Measurements from ENCODE around the gene ASNS.

DNA sequence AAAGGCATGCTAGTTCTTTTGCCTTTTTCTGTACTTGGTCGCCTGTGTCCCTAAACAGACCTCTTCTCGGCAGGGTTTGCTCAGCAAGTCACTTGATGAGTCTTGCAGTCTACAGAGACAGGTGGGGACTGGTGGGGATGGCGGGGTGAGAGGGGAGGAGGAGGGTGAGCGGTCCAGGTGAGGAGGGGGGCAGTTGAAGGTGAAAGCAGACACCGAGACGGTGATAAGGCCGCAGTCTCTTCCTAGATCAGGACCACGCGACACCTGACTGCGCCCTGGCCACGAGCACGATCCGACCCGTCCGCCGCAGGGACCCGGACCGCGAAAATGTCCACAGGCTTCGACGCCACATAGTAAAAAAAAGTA, 566 bp downstream of the ASNS start:
- TF ChIP-seq, protein P1, sequence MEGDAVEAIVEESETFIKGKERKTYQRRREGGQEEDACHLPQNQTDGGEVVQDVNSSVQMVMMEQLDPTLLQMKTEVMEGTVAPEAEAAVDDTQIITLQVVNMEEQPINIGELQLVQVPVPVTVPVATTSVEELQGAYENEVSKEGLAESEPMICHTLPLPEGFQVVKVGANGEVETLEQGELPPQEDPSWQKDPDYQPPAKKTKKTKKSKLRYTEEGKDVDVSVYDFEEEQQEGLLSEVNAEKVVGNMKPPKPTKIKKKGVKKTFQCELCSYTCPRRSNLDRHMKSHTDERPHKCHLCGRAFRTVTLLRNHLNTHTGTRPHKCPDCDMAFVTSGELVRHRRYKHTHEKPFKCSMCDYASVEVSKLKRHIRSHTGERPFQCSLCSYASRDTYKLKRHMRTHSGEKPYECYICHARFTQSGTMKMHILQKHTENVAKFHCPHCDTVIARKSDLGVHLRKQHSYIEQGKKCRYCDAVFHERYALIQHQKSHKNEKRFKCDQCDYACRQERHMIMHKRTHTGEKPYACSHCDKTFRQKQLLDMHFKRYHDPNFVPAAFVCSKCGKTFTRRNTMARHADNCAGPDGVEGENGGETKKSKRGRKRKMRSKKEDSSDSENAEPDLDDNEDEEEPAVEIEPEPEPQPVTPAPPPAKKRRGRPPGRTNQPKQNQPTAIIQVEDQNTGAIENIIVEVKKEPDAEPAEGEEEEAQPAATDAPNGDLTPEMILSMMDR (IDR thresholded peaks at IDR 0.05; ENCODE audit: low read depth, low read length) = no peak
- TF ChIP-seq POLR2A (IDR thresholded peaks at IDR 0.05; ENCODE audit: extremely low read depth, insufficient read length) = no peak
- TF ChIP-seq, protein P2, sequence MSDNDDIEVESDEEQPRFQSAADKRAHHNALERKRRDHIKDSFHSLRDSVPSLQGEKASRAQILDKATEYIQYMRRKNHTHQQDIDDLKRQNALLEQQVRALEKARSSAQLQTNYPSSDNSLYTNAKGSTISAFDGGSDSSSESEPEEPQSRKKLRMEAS (IDR thresholded peaks at IDR 0.05; ENCODE audit: low read depth, low read length) = no peak

Measured in NB4 (cell line).